ENCODE data around the gene TICAM2.

TICAM2 gene

GRCh38 chr5:115565233-115565632, 37.0 kb downstream of the TICAM2 start:
- Histone ChIP-seq H3K36me3 (ENCODE audit: control insufficient read depth in 1 of 2, insufficient read depth in 2 of 2, low read length in 2 of 2) (no peaks in the 10 kb centered on the region), H3K4me3 (ENCODE audit: low read depth in 1 of 2, low read length in 2 of 2) (no peak overlapping the region), H3K27ac (ENCODE audit: low read length) (no peak overlapping the region), H3K9me3 (ENCODE audit: control insufficient read depth in 1 of 2, low read length in 2 of 2) (no peaks in the 10 kb centered on the region), H3K27me3 (ENCODE audit: low read depth, low read length) (no peaks in the 10 kb centered on the region), H3K4me1 (ENCODE audit: control insufficient read depth in 1 of 2, insufficient read depth in 2 of 2, low read length in 2 of 2) (no peaks in the 10 kb centered on the region)

- Histone ChIP-seq H3K27ac (ENCODE audit: low read length) (no peak overlapping the region), H3K36me3 (ENCODE audit: control insufficient read depth in 1 of 2, insufficient read depth in 2 of 2, low read length in 2 of 2) (no peaks in the 10 kb centered on the region), H3K4me1 (ENCODE audit: control insufficient read depth in 1 of 2, insufficient read depth in 2 of 2, low read length in 2 of 2) (no peaks in the 10 kb centered on the region), H3K4me3 (ENCODE audit: low read depth in 1 of 2, low read length in 2 of 2) (no peak overlapping the region), H3K27me3 (ENCODE audit: low read depth, low read length) (no peaks in the 10 kb centered on the region), H3K9me3 (ENCODE audit: control insufficient read depth in 1 of 2, low read length in 2 of 2) (no peaks in the 10 kb centered on the region)
These were observed 41.1 kb downstream of the TICAM2 start for GRCh38 chr5:115561176-115561575.

GRCh38 chr5:115559524-115559923, 42.8 kb downstream of the TICAM2 start:
- Histone ChIP-seq H3K36me3 (ENCODE audit: control insufficient read depth in 1 of 2, insufficient read depth in 2 of 2, low read length in 2 of 2) (no peaks in the 10 kb centered on the region), H3K9me3 (ENCODE audit: control insufficient read depth in 1 of 2, low read length in 2 of 2) (no peaks in the 10 kb centered on the region), H3K27me3 (ENCODE audit: low read depth, low read length) (no peaks in the 10 kb centered on the region), H3K27ac (ENCODE audit: low read length) (no peak overlapping the region), H3K4me1 (ENCODE audit: control insufficient read depth in 1 of 2, insufficient read depth in 2 of 2, low read length in 2 of 2) (no peaks in the 10 kb centered on the region), H3K4me3 (ENCODE audit: low read depth in 1 of 2, low read length in 2 of 2) (no peak overlapping the region)

GRCh38 chr5:115558388-115558956, 43.8 kb downstream of the TICAM2 start:
- H3K9me3 ChIP-seq (ENCODE audit: control insufficient read depth in 1 of 2, low read length in 2 of 2): no peaks in the 10 kb centered on the region
- H3K27ac ChIP-seq (ENCODE audit: low read length): no peak overlapping the region
- no peaks in the 10 kb centered on the region for H3K4me1 ChIP-seq (ENCODE audit: control insufficient read depth in 1 of 2, insufficient read depth in 2 of 2, low read length in 2 of 2)

GRCh38 chr5:115557667-115558387, 44.5 kb downstream of the TICAM2 start:
- Histone ChIP-seq H3K4me3 (ENCODE audit: low read depth in 1 of 2, low read length in 2 of 2) (no peak overlapping the region), H3K9me3 (ENCODE audit: control insufficient read depth in 1 of 2, low read length in 2 of 2) (no peaks in the 10 kb centered on the region), H3K27me3 (ENCODE audit: low read depth, low read length) (no peaks in the 10 kb centered on the region), H3K4me1 (ENCODE audit: control insufficient read depth in 1 of 2, insufficient read depth in 2 of 2, low read length in 2 of 2) (no peaks in the 10 kb centered on the region), H3K27ac (ENCODE audit: low read length) (no peak overlapping the region), H3K36me3 (ENCODE audit: control insufficient read depth in 1 of 2, insufficient read depth in 2 of 2, low read length in 2 of 2) (no peaks in the 10 kb centered on the region)

More at GRCh38 chr5:115558388-115558956, 43.8 kb downstream of the TICAM2 start:
- H3K27me3 ChIP-seq (ENCODE audit: low read depth, low read length): no peaks in the 10 kb centered on the region
- H3K36me3 ChIP-seq (ENCODE audit: control insufficient read depth in 1 of 2, insufficient read depth in 2 of 2, low read length in 2 of 2): no peaks in the 10 kb centered on the region
- no peak overlapping the region for H3K4me3 ChIP-seq (ENCODE audit: low read depth in 1 of 2, low read length in 2 of 2)

GRCh38 chr5:115556276-115556675, 46.0 kb downstream of the TICAM2 start:
- H3K27ac ChIP-seq (ENCODE audit: low read length): no peak overlapping the region
- no peaks in the 10 kb centered on the region for H3K36me3 ChIP-seq (ENCODE audit: control insufficient read depth in 1 of 2, insufficient read depth in 2 of 2, low read length in 2 of 2)
- H3K4me1 ChIP-seq (ENCODE audit: control insufficient read depth in 1 of 2, insufficient read depth in 2 of 2, low read length in 2 of 2): no peaks in the 10 kb centered on the region
- no peak overlapping the region for H3K4me3 ChIP-seq (ENCODE audit: low read depth in 1 of 2, low read length in 2 of 2)
- H3K27me3 ChIP-seq (ENCODE audit: low read depth, low read length): no peaks in the 10 kb centered on the region
- no peaks in the 10 kb centered on the region for H3K9me3 ChIP-seq (ENCODE audit: control insufficient read depth in 1 of 2, low read length in 2 of 2)

- Histone ChIP-seq H3K9me3 (ENCODE audit: control insufficient read depth in 1 of 2, low read length in 2 of 2) (no peaks in the 10 kb centered on the region), H3K4me1 (ENCODE audit: control insufficient read depth in 1 of 2, insufficient read depth in 2 of 2, low read length in 2 of 2) (no peaks in the 10 kb centered on the region), H3K36me3 (ENCODE audit: control insufficient read depth in 1 of 2, insufficient read depth in 2 of 2, low read length in 2 of 2) (no peaks in the 10 kb centered on the region), H3K27me3 (ENCODE audit: low read depth, low read length) (no peaks in the 10 kb centered on the region), H3K4me3 (ENCODE audit: low read depth in 1 of 2, low read length in 2 of 2) (no peak overlapping the region), H3K27ac (ENCODE audit: low read length) (no peak overlapping the region)
These were observed 47.1 kb downstream of the TICAM2 start for GRCh38 chr5:115555084-115555633.

GRCh38 chr5:115553082-115553481, 49.2 kb downstream of the TICAM2 start:
- Histone ChIP-seq H3K27ac (ENCODE audit: low read length) (no peak overlapping the region), H3K36me3 (ENCODE audit: control insufficient read depth in 1 of 2, insufficient read depth in 2 of 2, low read length in 2 of 2) (no peaks in the 10 kb centered on the region), H3K9me3 (ENCODE audit: control insufficient read depth in 1 of 2, low read length in 2 of 2) (no peaks in the 10 kb centered on the region), H3K4me3 (ENCODE audit: low read depth in 1 of 2, low read length in 2 of 2) (no peak overlapping the region), H3K4me1 (ENCODE audit: control insufficient read depth in 1 of 2, insufficient read depth in 2 of 2, low read length in 2 of 2) (no peaks in the 10 kb centered on the region), H3K27me3 (ENCODE audit: low read depth, low read length) (no peaks in the 10 kb centered on the region)

GRCh38 chr5:115551415-115551814, 50.9 kb downstream of the TICAM2 start:
- Histone ChIP-seq H3K4me3 (ENCODE audit: low read depth in 1 of 2, low read length in 2 of 2) (no peak overlapping the region), H3K27ac (ENCODE audit: low read length) (no peak overlapping the region), H3K4me1 (ENCODE audit: control insufficient read depth in 1 of 2, insufficient read depth in 2 of 2, low read length in 2 of 2) (no peaks in the 10 kb centered on the region), H3K36me3 (ENCODE audit: control insufficient read depth in 1 of 2, insufficient read depth in 2 of 2, low read length in 2 of 2) (no peaks in the 10 kb centered on the region), H3K9me3 (ENCODE audit: control insufficient read depth in 1 of 2, low read length in 2 of 2) (no peaks in the 10 kb centered on the region), H3K27me3 (ENCODE audit: low read depth, low read length) (no peaks in the 10 kb centered on the region)

GRCh38 chr5:115549154-115549553, 53.1 kb downstream of the TICAM2 start:
- Histone ChIP-seq H3K9me3 (ENCODE audit: control insufficient read depth in 1 of 2, low read length in 2 of 2) (peaks cover 0 to 3% of the 10 kb centered on the region in 2 donors), H3K4me3 (ENCODE audit: low read depth in 1 of 2, low read length in 2 of 2) (no peak overlapping the region), H3K27me3 (ENCODE audit: low read depth, low read length) (no peaks in the 10 kb centered on the region), H3K36me3 (ENCODE audit: control insufficient read depth in 1 of 2, insufficient read depth in 2 of 2, low read length in 2 of 2) (peaks cover 0 to 2% of the 10 kb centered on the region in 2 donors), H3K27ac (ENCODE audit: low read length) (no peak overlapping the region), H3K4me1 (ENCODE audit: control insufficient read depth in 1 of 2, insufficient read depth in 2 of 2, low read length in 2 of 2) (no peaks in the 10 kb centered on the region)

- Histone ChIP-seq H3K27ac (ENCODE audit: low read length) (no peak overlapping the region), H3K4me1 (ENCODE audit: control insufficient read depth in 1 of 2, insufficient read depth in 2 of 2, low read length in 2 of 2) (no peaks in the 10 kb centered on the region), H3K36me3 (ENCODE audit: control insufficient read depth in 1 of 2, insufficient read depth in 2 of 2, low read length in 2 of 2) (peaks cover 0 to 6% of the 10 kb centered on the region in 2 donors), H3K4me3 (ENCODE audit: low read depth in 1 of 2, low read length in 2 of 2) (no peak overlapping the region), H3K27me3 (ENCODE audit: low read depth, low read length) (no peaks in the 10 kb centered on the region), H3K9me3 (ENCODE audit: control insufficient read depth in 1 of 2, low read length in 2 of 2) (peaks cover 0 to 3% of the 10 kb centered on the region in 2 donors)
These were observed 53.6 kb downstream of the TICAM2 start for GRCh38 chr5:115548683-115549082.

Data from muscle layer of duodenum (tissue), 2 donors.